Measurements from ENCODE around the gene GRAMD1B.

The GRAMD1B gene

GRCh38 chr11:123480290-123480815 lies 50.3 kb downstream of the GRAMD1B start:
- DNase-seq = no peak
- H2BK5ac ChIP-seq (ENCODE audit: low read length) = no peak overlapping the region
- H3K79me1 ChIP-seq (ENCODE audit: low read length) = peaks cover 5% of the 10 kb centered on the region
- H3K4me3 ChIP-seq (ENCODE audit: low read length) = no peak overlapping the region
- no peak overlapping the region for H4K8ac ChIP-seq (ENCODE audit: low read depth, low read length)
- no peak overlapping the region for H3K23ac ChIP-seq (ENCODE audit: low read length)
- no peak overlapping the region for H3K56ac ChIP-seq (ENCODE audit: low read length)
- no peak overlapping the region for H3K18ac ChIP-seq (ENCODE audit: low read length)
- H3K79me2 ChIP-seq (ENCODE audit: control insufficient read depth, insufficient read depth, low read length) = no peaks in the 10 kb centered on the region
- H3K9ac ChIP-seq (ENCODE audit: low read length) = no peak overlapping the region
- H4K5ac ChIP-seq (ENCODE audit: low read length) = no peak overlapping the region
- no peak overlapping the region for H3K4ac ChIP-seq (ENCODE audit: low read depth, low read length)
- no peaks in the 10 kb centered on the region for H3K36me3 ChIP-seq (ENCODE audit: control insufficient read depth, insufficient read depth, low read length)
- WGBS (ENCODE audit: extremely low coverage, insufficient coverage, low lambda C conversion rate) = no CpG with 5 or more reads among the region's 4 CpGs
- H3K27ac ChIP-seq (ENCODE audit: low read depth, low read length) = no peak overlapping the region
- no peak overlapping the region for H3K4me2 ChIP-seq (ENCODE audit: low read length)
- H3K4me1 ChIP-seq (ENCODE audit: control insufficient read depth, low read depth, low read length) = no peaks in the 10 kb centered on the region
- no peak overlapping the region for H2BK120ac ChIP-seq (ENCODE audit: low read depth, low read length)
- H3K27me3 ChIP-seq (ENCODE audit: insufficient read depth, low read length, poor library complexity) = no peaks in the 10 kb centered on the region
- no peak overlapping the region for H2BK15ac ChIP-seq (replicated peaks; ENCODE audit: low read depth)
- H2AK5ac ChIP-seq (ENCODE audit: low read length) = no peak overlapping the region

GRCh38 chr11:123480882-123481281 lies 50.8 kb downstream of the GRAMD1B start:
- Histone ChIP-seq H3K27ac (ENCODE audit: low read depth, low read length) (no peak overlapping the region), H2BK5ac (ENCODE audit: low read length) (no peak overlapping the region)
- WGBS (ENCODE audit: extremely low coverage, insufficient coverage, low lambda C conversion rate) = no CpG with 5 or more reads among the region's 11 CpGs

GRCh38 chr11:123481640-123482039 lies 51.6 kb downstream of the GRAMD1B start:
- Histone ChIP-seq H4K5ac (ENCODE audit: low read length) (no peak overlapping the region), H3K56ac (ENCODE audit: low read length) (no peak overlapping the region), H3K4me2 (ENCODE audit: low read length) (no peak overlapping the region), H3K36me3 (ENCODE audit: control insufficient read depth, insufficient read depth, low read length) (no peaks in the 10 kb centered on the region), H3K4me3 (ENCODE audit: low read length) (no peak overlapping the region), H3K4ac (ENCODE audit: low read depth, low read length) (no peak overlapping the region), H2BK5ac (ENCODE audit: low read length) (no peak overlapping the region), H2BK15ac (replicated peaks; ENCODE audit: low read depth) (no peak overlapping the region), H2BK120ac (ENCODE audit: low read depth, low read length) (no peak overlapping the region), H3K79me2 (ENCODE audit: control insufficient read depth, insufficient read depth, low read length) (no peaks in the 10 kb centered on the region), H3K79me1 (ENCODE audit: low read length) (peaks cover 5% of the 10 kb centered on the region), H3K23ac (ENCODE audit: low read length) (no peak overlapping the region), H3K27me3 (ENCODE audit: insufficient read depth, low read length, poor library complexity) (no peaks in the 10 kb centered on the region), H3K27ac (ENCODE audit: low read depth, low read length) (no peak overlapping the region), H3K9ac (ENCODE audit: low read length) (no peak overlapping the region), H4K8ac (ENCODE audit: low read depth, low read length) (no peak overlapping the region), H2AK5ac (ENCODE audit: low read length) (no peak overlapping the region), H3K4me1 (ENCODE audit: control insufficient read depth, low read depth, low read length) (no peaks in the 10 kb centered on the region), H3K18ac (ENCODE audit: low read length) (no peak overlapping the region)
- no CpG with 5 or more reads among the region's 3 CpGs for WGBS (ENCODE audit: extremely low coverage, insufficient coverage, low lambda C conversion rate)
- DNase-seq = no peak

More at GRCh38 chr11:123480882-123481281, 50.8 kb downstream of the GRAMD1B start:
- Histone ChIP-seq H2BK120ac (ENCODE audit: low read depth, low read length) (no peak overlapping the region), H3K4ac (ENCODE audit: low read depth, low read length) (no peak overlapping the region), H3K9ac (ENCODE audit: low read length) (no peak overlapping the region), H3K4me1 (ENCODE audit: control insufficient read depth, low read depth, low read length) (no peaks in the 10 kb centered on the region), H3K18ac (ENCODE audit: low read length) (no peak overlapping the region), H3K4me2 (ENCODE audit: low read length) (no peak overlapping the region), H3K23ac (ENCODE audit: low read length) (no peak overlapping the region), H4K8ac (ENCODE audit: low read depth, low read length) (no peak overlapping the region), H3K36me3 (ENCODE audit: control insufficient read depth, insufficient read depth, low read length) (no peaks in the 10 kb centered on the region), H3K56ac (ENCODE audit: low read length) (no peak overlapping the region), H2AK5ac (ENCODE audit: low read length) (no peak overlapping the region), H2BK15ac (replicated peaks; ENCODE audit: low read depth) (no peak overlapping the region), H3K79me1 (ENCODE audit: low read length) (peaks cover 5% of the 10 kb centered on the region), H4K5ac (ENCODE audit: low read length) (no peak overlapping the region), H3K79me2 (ENCODE audit: control insufficient read depth, insufficient read depth, low read length) (no peaks in the 10 kb centered on the region), H3K4me3 (ENCODE audit: low read length) (no peak overlapping the region), H3K27me3 (ENCODE audit: insufficient read depth, low read length, poor library complexity) (no peaks in the 10 kb centered on the region)
- no peak for DNase-seq

- Histone ChIP-seq H2BK5ac (ENCODE audit: low read length) (no peak overlapping the region), H4K5ac (ENCODE audit: low read length) (no peak overlapping the region), H3K18ac (ENCODE audit: low read length) (no peak overlapping the region), H3K9ac (ENCODE audit: low read length) (no peak overlapping the region), H3K4me3 (ENCODE audit: low read length) (no peak overlapping the region), H2AK5ac (ENCODE audit: low read length) (no peak overlapping the region), H3K4me1 (ENCODE audit: control insufficient read depth, low read depth, low read length) (no peaks in the 10 kb centered on the region), H3K36me3 (ENCODE audit: control insufficient read depth, insufficient read depth, low read length) (no peaks in the 10 kb centered on the region), H2BK120ac (ENCODE audit: low read depth, low read length) (no peak overlapping the region), H3K23ac (ENCODE audit: low read length) (no peak overlapping the region), H3K56ac (ENCODE audit: low read length) (no peak overlapping the region), H3K27ac (ENCODE audit: low read depth, low read length) (no peak overlapping the region), H3K79me1 (ENCODE audit: low read length) (peaks cover 5% of the 10 kb centered on the region), H3K4ac (ENCODE audit: low read depth, low read length) (no peak overlapping the region), H3K4me2 (ENCODE audit: low read length) (no peak overlapping the region), H2BK15ac (replicated peaks; ENCODE audit: low read depth) (no peak overlapping the region), H3K79me2 (ENCODE audit: control insufficient read depth, insufficient read depth, low read length) (no peaks in the 10 kb centered on the region), H3K27me3 (ENCODE audit: insufficient read depth, low read length, poor library complexity) (no peaks in the 10 kb centered on the region), H4K8ac (ENCODE audit: low read depth, low read length) (no peak overlapping the region)
- no peak for DNase-seq
- no CpG with 5 or more reads among the region's 6 CpGs for WGBS (ENCODE audit: extremely low coverage, insufficient coverage, low lambda C conversion rate)
Measured at GRCh38 chr11:123482218-123482617, 52.1 kb downstream of the GRAMD1B start.

DNA sequence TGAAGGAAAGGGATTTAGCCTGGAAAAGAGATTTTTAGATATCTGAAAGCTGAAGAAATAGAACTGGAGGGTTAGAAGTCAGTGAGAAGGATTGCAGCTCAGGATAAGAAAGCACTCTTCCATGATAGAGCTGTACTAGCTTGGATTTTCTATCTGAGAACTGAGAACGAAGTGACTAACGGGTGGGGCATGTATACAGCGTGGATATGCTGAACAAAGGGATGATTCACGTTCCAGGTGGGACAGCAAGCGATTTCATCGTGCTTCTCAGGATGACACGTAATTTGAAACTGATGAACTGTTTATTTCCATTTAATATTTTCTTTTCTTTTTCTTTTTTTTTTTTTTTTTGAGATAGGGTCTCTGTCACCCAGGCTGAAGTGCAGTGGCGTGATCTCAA lies 53.0 kb downstream of the GRAMD1B start:
- DNase-seq = no peak
- no peak overlapping the region for H3K18ac ChIP-seq (ENCODE audit: low read length)
- no peak overlapping the region for H4K8ac ChIP-seq (ENCODE audit: low read depth, low read length)
- no peak overlapping the region for H3K23ac ChIP-seq (ENCODE audit: low read length)
- H3K27ac ChIP-seq (ENCODE audit: low read depth, low read length) = no peak overlapping the region
- no peaks in the 10 kb centered on the region for H3K27me3 ChIP-seq (ENCODE audit: insufficient read depth, low read length, poor library complexity)
- H3K4me3 ChIP-seq (ENCODE audit: low read length) = no peak overlapping the region
- H3K36me3 ChIP-seq (ENCODE audit: control insufficient read depth, insufficient read depth, low read length) = no peaks in the 10 kb centered on the region
- peaks cover 5% of the 10 kb centered on the region for H3K79me1 ChIP-seq (ENCODE audit: low read length)
- no peak overlapping the region for H3K56ac ChIP-seq (ENCODE audit: low read length)
- no peak overlapping the region for H4K5ac ChIP-seq (ENCODE audit: low read length)
- H2AK5ac ChIP-seq (ENCODE audit: low read length) = no peak overlapping the region
- WGBS (ENCODE audit: extremely low coverage, insufficient coverage, low lambda C conversion rate) = no CpG with 5 or more reads among the region's 8 CpGs
- H2BK5ac ChIP-seq (ENCODE audit: low read length) = no peak overlapping the region
- H2BK120ac ChIP-seq (ENCODE audit: low read depth, low read length) = no peak overlapping the region
- no peak overlapping the region for H3K4me2 ChIP-seq (ENCODE audit: low read length)
- H3K9ac ChIP-seq (ENCODE audit: low read length) = no peak overlapping the region
- H2BK15ac ChIP-seq (replicated peaks; ENCODE audit: low read depth) = no peak overlapping the region
- H3K79me2 ChIP-seq (ENCODE audit: control insufficient read depth, insufficient read depth, low read length) = no peaks in the 10 kb centered on the region
- no peaks in the 10 kb centered on the region for H3K4me1 ChIP-seq (ENCODE audit: control insufficient read depth, low read depth, low read length)
- no peak overlapping the region for H3K4ac ChIP-seq (ENCODE audit: low read depth, low read length)

DNA sequence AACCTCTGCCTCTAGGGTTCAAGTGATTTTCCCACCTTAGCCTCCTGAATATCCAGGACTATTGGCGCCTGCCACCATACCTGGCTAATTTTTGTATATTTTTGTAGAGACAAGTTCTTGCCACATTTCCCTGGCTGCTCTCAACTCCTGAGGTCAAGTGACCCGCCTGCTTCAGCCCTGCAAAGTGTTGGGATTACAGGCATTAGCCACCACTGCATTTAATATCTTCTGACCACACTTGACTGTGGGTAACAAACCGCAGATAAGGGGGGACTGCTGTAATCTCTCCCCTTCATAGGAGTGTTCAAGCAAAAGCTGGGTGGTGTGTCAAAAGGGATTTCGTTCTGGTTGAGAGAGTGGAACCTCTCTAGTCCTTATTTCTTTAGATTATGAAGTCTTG lies 53.4 kb downstream of the GRAMD1B start:
- WGBS (ENCODE audit: extremely low coverage, insufficient coverage, low lambda C conversion rate) = no CpG with 5 or more reads among the region's 4 CpGs
- H3K4ac ChIP-seq (ENCODE audit: low read depth, low read length) = no peak overlapping the region
- no peak overlapping the region for H2BK5ac ChIP-seq (ENCODE audit: low read length)
- H3K4me3 ChIP-seq (ENCODE audit: low read length) = no peak overlapping the region
- H3K23ac ChIP-seq (ENCODE audit: low read length) = no peak overlapping the region
- no peak overlapping the region for H3K56ac ChIP-seq (ENCODE audit: low read length)
- H3K27me3 ChIP-seq (ENCODE audit: insufficient read depth, low read length, poor library complexity) = no peaks in the 10 kb centered on the region
- no peak overlapping the region for H4K5ac ChIP-seq (ENCODE audit: low read length)
- no peak for DNase-seq
- no peaks in the 10 kb centered on the region for H3K4me1 ChIP-seq (ENCODE audit: control insufficient read depth, low read depth, low read length)
- no peaks in the 10 kb centered on the region for H3K36me3 ChIP-seq (ENCODE audit: control insufficient read depth, insufficient read depth, low read length)
- no peak overlapping the region for H3K18ac ChIP-seq (ENCODE audit: low read length)
- H3K27ac ChIP-seq (ENCODE audit: low read depth, low read length) = no peak overlapping the region
- no peak overlapping the region for H3K4me2 ChIP-seq (ENCODE audit: low read length)
- no peak overlapping the region for H2BK15ac ChIP-seq (replicated peaks; ENCODE audit: low read depth)
- no peak overlapping the region for H2AK5ac ChIP-seq (ENCODE audit: low read length)
- H3K9ac ChIP-seq (ENCODE audit: low read length) = no peak overlapping the region
- no peak overlapping the region for H4K8ac ChIP-seq (ENCODE audit: low read depth, low read length)
- peaks cover 5% of the 10 kb centered on the region for H3K79me1 ChIP-seq (ENCODE audit: low read length)
- H2BK120ac ChIP-seq (ENCODE audit: low read depth, low read length) = no peak overlapping the region
- H3K79me2 ChIP-seq (ENCODE audit: control insufficient read depth, insufficient read depth, low read length) = no peaks in the 10 kb centered on the region

All from mesendoderm (in vitro differentiated cells).